Activated T-helper 17 cell treated with anti-CD3 and anti-CD28 coated beads, Interleukin-2, amount 50 U/mL, for 72 hours (primary cell): Measurements from ENCODE around the gene RASA1. TPM values are rescaled to one million over a fixed set of nuclear protein-coding genes. Genes with fewer than 3 reads are reported as not detected.

Source experiments
- ATAC-seq: fragments of 150-1000 bp; cut with Tn5 transposase; replicated peaks from 2 replicates; pipeline ENCODE4 v1.10.0; 2021; ENCODE audit warnings: mild to moderate bottlenecking, moderate library complexity
- H3K27ac Mint-ChIP-seq: one replicate; pipeline ENCODE4 v1.8.0; 2022; ENCODE audit warnings: mixed read lengths
- H3K27me3 Mint-ChIP-seq: one replicate; pipeline ENCODE4 v1.8.0; 2022; ENCODE audit warnings: mixed read lengths
- H3K36me3 Mint-ChIP-seq: one replicate; pipeline ENCODE4 v1.8.0; 2022; ENCODE audit warnings: low read depth, mild to moderate bottlenecking, mixed read lengths
- H3K4me1 Mint-ChIP-seq: one replicate; pipeline ENCODE4 v1.8.0; 2022; ENCODE audit warnings: mixed read lengths
- H3K4me3 Mint-ChIP-seq: one replicate; pipeline ENCODE4 v1.8.0; 2022; ENCODE audit warnings: mild to moderate bottlenecking, mixed read lengths
- H3K9me3 Mint-ChIP-seq: one replicate; pipeline ENCODE4 v1.8.0; 2022; ENCODE audit warnings: mixed read lengths
- total RNA-seq, 2 donors: library from RNA; stranded (reverse); gene quantifications; one replicate each; pipeline ENCODE4 v1.2.3, GENCODE V29; 2022

RASA1 gene
- total RNA-seq, 2 donors from 2014 or later, result 25.1 to 28.4 TPM

DNA sequence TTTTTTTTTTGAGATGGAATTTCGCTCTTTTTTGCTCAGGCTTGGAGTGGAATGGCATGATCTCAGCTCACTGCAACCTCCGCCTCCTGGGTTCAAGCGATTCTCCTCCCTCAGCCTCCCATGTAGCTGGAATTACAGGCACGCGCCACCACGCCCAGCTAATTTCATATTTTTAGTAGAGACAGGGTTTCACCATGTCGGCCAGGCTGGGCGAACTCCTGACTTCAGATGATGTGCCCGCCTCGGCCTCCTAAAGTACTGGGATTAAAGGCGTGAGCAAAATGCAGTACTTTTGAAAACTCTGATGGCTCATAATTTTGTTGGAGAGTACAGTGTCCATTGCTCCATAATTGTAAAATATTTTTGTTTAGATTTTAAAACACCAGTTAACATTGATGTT is 92.4 kb downstream of the RASA1 start:
- Mint-ChIP-seq H3K27ac (no peak overlapping the region), H3K9me3 (no peaks in the 10 kb centered on the region)
- no peak for ATAC-seq

GRCh38 chr5:87361031-87361445 is 93.4 kb downstream of the RASA1 start:
- H3K36me3 Mint-ChIP-seq, result peaks cover 86% of the 10 kb centered on the region
- no peak for ATAC-seq
- no peaks in the 10 kb centered on the region for H3K9me3 Mint-ChIP-seq
- no peaks in the 10 kb centered on the region for H3K27me3 Mint-ChIP-seq
- H3K4me3 Mint-ChIP-seq, result no peak overlapping the region
- H3K27ac Mint-ChIP-seq, result no peak overlapping the region
- H3K4me1 Mint-ChIP-seq, result peaks cover 21% of the 10 kb centered on the region

More for the DNA sequence above, 92.4 kb downstream of the RASA1 start:
- H3K27me3 Mint-ChIP-seq, result no peaks in the 10 kb centered on the region
- H3K4me3 Mint-ChIP-seq, result no peak overlapping the region
- H3K36me3 Mint-ChIP-seq, result peaks cover 90% of the 10 kb centered on the region
- peaks cover 21% of the 10 kb centered on the region for H3K4me1 Mint-ChIP-seq

DNA sequence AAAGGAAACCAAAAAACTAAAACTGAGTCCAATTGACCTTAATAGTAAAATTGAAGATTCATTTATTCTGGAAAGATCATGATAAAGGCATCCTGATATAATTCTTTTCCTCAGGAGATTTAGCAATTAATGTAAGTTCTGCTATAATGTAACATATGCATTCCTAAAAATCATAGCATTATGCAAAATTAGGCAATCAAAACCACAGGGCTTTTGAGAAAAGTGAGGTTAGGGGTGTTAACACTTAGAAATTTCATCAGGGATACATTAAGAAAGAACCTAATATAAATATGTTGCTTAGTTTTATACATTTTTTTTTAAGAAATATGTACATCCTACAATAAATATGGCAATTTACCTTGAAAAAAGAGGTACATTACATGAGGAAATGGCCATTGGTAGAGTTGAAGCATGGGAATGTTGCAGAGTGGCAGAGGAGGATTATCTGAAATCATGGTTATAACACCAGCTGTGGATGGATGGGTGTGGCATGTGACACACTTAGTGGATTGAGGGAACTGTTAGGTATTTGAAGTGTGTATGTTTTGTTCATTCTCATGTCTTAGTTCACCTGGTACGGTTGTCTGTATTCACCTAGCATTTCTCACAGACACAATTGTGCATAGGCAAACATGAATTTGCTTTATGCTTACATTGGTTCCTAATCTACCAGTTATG is 94.0 kb downstream of the RASA1 start:
- no peak for ATAC-seq
- Mint-ChIP-seq H3K36me3 (peaks cover 88% of the 10 kb centered on the region), H3K4me1 (peaks cover 21% of the 10 kb centered on the region), H3K4me3 (no peak overlapping the region), H3K9me3 (no peaks in the 10 kb centered on the region), H3K27ac (no peak overlapping the region), H3K27me3 (no peaks in the 10 kb centered on the region)

GRCh38 chr5:87367243-87367642 is 99.6 kb downstream of the RASA1 start:
- Mint-ChIP-seq H3K4me3 (no peak overlapping the region), H3K9me3 (no peaks in the 10 kb centered on the region), H3K27ac (no peak overlapping the region), H3K4me1 (peaks cover 5% of the 10 kb centered on the region), H3K36me3 (peaks cover 79% of the 10 kb centered on the region), H3K27me3 (no peaks in the 10 kb centered on the region)
- ATAC-seq, result no peak

- peaks cover 82% of the 10 kb centered on the region for H3K36me3 Mint-ChIP-seq
- H3K27ac Mint-ChIP-seq, result no peak overlapping the region
- no peaks in the 10 kb centered on the region for H3K9me3 Mint-ChIP-seq
- H3K27me3 Mint-ChIP-seq, result no peaks in the 10 kb centered on the region
- H3K4me3 Mint-ChIP-seq, result no peak overlapping the region
- peaks cover 5% of the 10 kb centered on the region for H3K4me1 Mint-ChIP-seq
- ATAC-seq, result no peak
Measured at GRCh38 chr5:87368601-87369000, 100.9 kb downstream of the RASA1 start.

- ATAC-seq, result no peak
- Mint-ChIP-seq H3K27ac (no peak overlapping the region), H3K4me1 (peaks cover 4% of the 10 kb centered on the region), H3K36me3 (peaks cover 82% of the 10 kb centered on the region), H3K9me3 (no peaks in the 10 kb centered on the region), H3K4me3 (no peak overlapping the region), H3K27me3 (no peaks in the 10 kb centered on the region)
Measured at GRCh38 chr5:87369431-87369830, 101.7 kb downstream of the RASA1 start.

GRCh38 chr5:87372705-87373104 is 105.0 kb downstream of the RASA1 start:
- H3K4me3 Mint-ChIP-seq, result no peak overlapping the region
- H3K27ac Mint-ChIP-seq, result no peak overlapping the region
- no peak for ATAC-seq
- no peaks in the 10 kb centered on the region for H3K27me3 Mint-ChIP-seq
- H3K36me3 Mint-ChIP-seq, result peaks cover 93% of the 10 kb centered on the region
- H3K9me3 Mint-ChIP-seq, result no peaks in the 10 kb centered on the region
- H3K4me1 Mint-ChIP-seq, result no peaks in the 10 kb centered on the region

- no peak overlapping the region for H3K4me3 Mint-ChIP-seq
- no peak overlapping the region for H3K27ac Mint-ChIP-seq
- H3K36me3 Mint-ChIP-seq, result peaks cover 97% of the 10 kb centered on the region
- ATAC-seq, result no peak
- H3K4me1 Mint-ChIP-seq, result no peaks in the 10 kb centered on the region
- no peaks in the 10 kb centered on the region for H3K27me3 Mint-ChIP-seq
- H3K9me3 Mint-ChIP-seq, result no peaks in the 10 kb centered on the region
Measured at GRCh38 chr5:87382224-87382623, 114.5 kb downstream of the RASA1 start.

DNA sequence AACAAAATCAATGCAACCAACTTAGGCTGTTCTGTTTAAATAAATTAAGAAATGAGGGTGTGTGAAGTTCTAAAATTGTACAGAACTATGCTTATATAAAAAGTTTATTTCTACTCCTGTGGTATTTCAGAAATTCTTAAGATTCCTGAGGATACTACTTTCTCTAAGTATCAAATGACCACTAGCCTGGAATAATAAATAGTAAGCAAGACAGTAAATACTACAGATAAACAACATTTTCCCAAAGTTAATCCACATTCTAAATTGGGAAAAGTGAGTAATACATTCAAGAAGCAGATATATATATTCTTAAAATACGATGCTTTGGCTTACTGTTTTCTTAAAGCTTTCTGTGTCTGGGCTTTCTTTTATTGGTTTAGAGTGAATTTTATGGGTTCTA is 115.5 kb downstream of the RASA1 start:
- no peak for ATAC-seq
- H3K4me1 Mint-ChIP-seq, result no peaks in the 10 kb centered on the region
- no peak overlapping the region for H3K4me3 Mint-ChIP-seq
- peaks cover 97% of the 10 kb centered on the region for H3K36me3 Mint-ChIP-seq
- H3K9me3 Mint-ChIP-seq, result no peaks in the 10 kb centered on the region
- no peak overlapping the region for H3K27ac Mint-ChIP-seq
- no peaks in the 10 kb centered on the region for H3K27me3 Mint-ChIP-seq

- Mint-ChIP-seq H3K9me3 (no peaks in the 10 kb centered on the region), H3K27ac (no peak overlapping the region), H3K27me3 (no peaks in the 10 kb centered on the region), H3K4me3 (no peak overlapping the region), H3K4me1 (no peaks in the 10 kb centered on the region), H3K36me3 (peaks cover 97% of the 10 kb centered on the region)
- no peak for ATAC-seq
Measured at GRCh38 chr5:87385802-87386201, 118.1 kb downstream of the RASA1 start.

- H3K27ac Mint-ChIP-seq, result peak overlapping the region; percentile 50
- no peaks in the 10 kb centered on the region for H3K9me3 Mint-ChIP-seq
- peaks cover 97% of the 10 kb centered on the region for H3K36me3 Mint-ChIP-seq
- no peaks in the 10 kb centered on the region for H3K27me3 Mint-ChIP-seq
- ATAC-seq, result no peak
- no peaks in the 10 kb centered on the region for H3K4me1 Mint-ChIP-seq
- H3K4me3 Mint-ChIP-seq, result no peak overlapping the region
Measured at GRCh38 chr5:87388129-87388528, 120.4 kb downstream of the RASA1 start.

- H3K36me3 Mint-ChIP-seq, result peaks cover 98% of the 10 kb centered on the region
- peak overlapping the region; percentile 80 for H3K27ac Mint-ChIP-seq
Measured at GRCh38 chr5:87389296-87390034, 121.8 kb downstream of the RASA1 start.

DNA sequence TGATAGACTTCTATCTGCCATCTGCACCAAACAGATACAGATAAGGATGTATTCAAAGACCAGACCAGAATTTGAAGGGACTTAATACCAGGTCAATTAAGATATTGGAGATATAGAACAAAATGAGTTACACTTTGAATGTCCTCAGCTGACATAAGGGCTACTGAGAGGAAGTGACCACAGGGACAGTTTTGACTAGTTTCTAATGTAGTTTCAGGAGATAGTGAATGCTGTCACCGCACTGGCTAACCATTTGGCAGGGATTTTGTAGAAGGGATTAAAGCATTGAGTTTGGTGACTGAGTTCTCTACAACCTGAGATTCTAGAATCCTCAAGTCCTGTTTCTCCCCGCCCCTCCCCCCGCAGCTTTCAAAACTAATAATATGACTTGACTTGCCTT is 122.4 kb downstream of the RASA1 start:
- no peaks in the 10 kb centered on the region for H3K27me3 Mint-ChIP-seq
- H3K27ac Mint-ChIP-seq, result peak overlapping the region; percentile 80
- no peaks in the 10 kb centered on the region for H3K9me3 Mint-ChIP-seq
- no peaks in the 10 kb centered on the region for H3K4me1 Mint-ChIP-seq
- peak; percentile 50 for ATAC-seq
- no peak overlapping the region for H3K4me3 Mint-ChIP-seq
- H3K36me3 Mint-ChIP-seq, result peaks cover 100% of the 10 kb centered on the region

More at GRCh38 chr5:87389296-87390034, 121.8 kb downstream of the RASA1 start:
- Mint-ChIP-seq H3K4me3 (no peak overlapping the region), H3K4me1 (no peaks in the 10 kb centered on the region), H3K27me3 (no peaks in the 10 kb centered on the region), H3K9me3 (no peaks in the 10 kb centered on the region)
- no peak for ATAC-seq

- no peaks in the 10 kb centered on the region for H3K9me3 Mint-ChIP-seq
- H3K4me3 Mint-ChIP-seq, result no peak overlapping the region
- H3K36me3 Mint-ChIP-seq, result peaks cover 100% of the 10 kb centered on the region
- no peaks in the 10 kb centered on the region for H3K4me1 Mint-ChIP-seq
- no peak for ATAC-seq
- no peaks in the 10 kb centered on the region for H3K27me3 Mint-ChIP-seq
- peak overlapping the region; percentile 80 for H3K27ac Mint-ChIP-seq
Measured at GRCh38 chr5:87390576-87391199, 123.0 kb downstream of the RASA1 start.

DNA sequence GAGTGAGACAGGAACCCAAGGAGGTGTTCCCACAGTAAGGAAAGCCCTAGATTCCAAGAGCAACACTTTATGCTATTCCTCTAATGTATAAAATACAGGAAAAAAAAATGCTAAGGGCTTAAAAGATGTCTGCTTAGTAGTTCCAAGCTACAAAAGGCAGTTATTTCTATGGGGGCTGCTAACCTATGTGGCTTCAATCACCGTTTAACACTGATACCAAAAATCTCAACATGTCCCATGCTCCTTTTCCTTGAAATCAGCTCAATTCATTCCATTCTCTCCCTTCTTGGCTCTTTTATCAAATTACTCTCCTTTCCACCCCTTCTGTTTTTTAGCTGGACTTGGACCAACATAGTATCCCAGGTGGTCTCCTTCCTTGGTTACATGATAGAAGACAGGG is 124.5 kb downstream of the RASA1 start:
- no peak for ATAC-seq
- H3K4me1 Mint-ChIP-seq, result no peaks in the 10 kb centered on the region
- no peak overlapping the region for H3K4me3 Mint-ChIP-seq
- peak overlapping the region; percentile 15 for H3K27ac Mint-ChIP-seq
- H3K27me3 Mint-ChIP-seq, result no peaks in the 10 kb centered on the region
- H3K36me3 Mint-ChIP-seq, result peaks cover 100% of the 10 kb centered on the region
- H3K9me3 Mint-ChIP-seq, result no peaks in the 10 kb centered on the region
